HL-60 (cell line): Measurements from ENCODE around the gene ETFA.

ENCODE experiments used
- CTCF ChIP-seq: IDR thresholded peaks from one replicate; pipeline ENCODE4 v1.5.1; 2011; ENCODE audit warnings: low read length, control low read depth, inconsistent platforms; ENCODE audit not compliant: insufficient read depth
- GABPA ChIP-seq: IDR thresholded peaks from 2 replicates; pipeline ENCODE4 v1.6.1; 2012; ENCODE audit warnings: low read depth
- POLR2AphosphoS5 ChIP-seq: IDR thresholded peaks from 2 replicates; pipeline ENCODE4 v1.6.1; 2012; ENCODE audit warnings: low read depth

GRCh38 chr15:76199106-76200082 lies 111.9 kb downstream of the ETFA start:
- TF ChIP-seq POLR2AphosphoS5 (no peak), CTCF (no peak), GABPA (no peak)
